ENCODE results near the gene DNASE1L1. TPM values are rescaled to one million over a fixed set of nuclear protein-coding genes. Genes with fewer than 3 reads are reported as not detected.

Gene DNASE1L1
- polyA plus RNA-seq, 3 donors: 26.2 to 64.5 (median 27.2) TPM

- Mint-ChIP-seq H3K9me3 (no peaks in the 10 kb centered on the region), H3K4me3 (no peak overlapping the region), H3K4me1 (peaks cover under 1% of the 10 kb centered on the region), H3K27ac (peak overlapping the region in 1 of 7 donors; percentile 37), H3K27me3 (ENCODE audit: low read depth in 3 of 3) (peaks cover 0 to 2% (median 0%) of the 10 kb centered on the region in 3 donors), H3K36me3 (peaks cover 55 to 88% of the 10 kb centered on the region in 2 donors)
- H3K4me3 ChIP-seq (replicated peaks in 1 of 3; ENCODE audit: low read depth in 2 of 3, low read length in 3 of 3): no peak overlapping the region
- no peak for DNase-seq
- peaks cover 54% of the 10 kb centered on the region for H3K79me2 ChIP-seq (ENCODE audit: insufficient read depth, low read length)
- H3K4me2 ChIP-seq (replicated peaks; ENCODE audit: extremely low read depth, low read length, poor library complexity, severe bottlenecking): no peak overlapping the region
- H3K9me3 ChIP-seq (replicated peaks in 1 of 2; ENCODE audit: control insufficient read depth in 1 of 2, insufficient read depth in 1 of 2, low read length in 2 of 2): no peaks in the 10 kb centered on the region
- peaks cover 10 to 18% of the 10 kb centered on the region in 2 donors for H3K4me1 ChIP-seq (ENCODE audit: control insufficient read depth in 1 of 2, insufficient read depth in 2 of 2, low read length in 2 of 2)
- TF ChIP-seq CTCF (IDR thresholded peaks at IDR 0.05): no peak
- no peak overlapping the region for H3K27ac ChIP-seq (ENCODE audit: low read depth in 1 of 2, low read length in 2 of 2)
- 80% methylated on average over 5 of the region's 30 CpGs for WGBS (ENCODE audit: insufficient coverage)
- no peak overlapping the region for H3K9ac ChIP-seq (ENCODE audit: insufficient read depth, low read length, poor library complexity, severe bottlenecking)
- no peak overlapping the region for H2AFZ ChIP-seq (ENCODE audit: insufficient read depth, low read depth, low read length, poor library complexity, severe bottlenecking)
- H3K27me3 ChIP-seq (ENCODE audit: control insufficient read depth in 2 of 2, insufficient read depth in 2 of 2, low read length in 2 of 2): no peaks in the 10 kb centered on the region
- H3K36me3 ChIP-seq (replicated peaks in 1 of 2; ENCODE audit: control insufficient read depth in 1 of 2, insufficient read depth in 2 of 2, low read length in 2 of 2): peaks cover 100% of the 10 kb centered on the region in 2 donors
- intact Hi-C loops (cut with micrococcal nuclease): no loop called here
- H4K20me1 ChIP-seq (ENCODE audit: insufficient read depth, low read length): peaks cover 100% of the 10 kb centered on the region
Measured at GRCh38 chrX:154355094-154355775, 53.8 kb downstream of the DNASE1L1 start.

GRCh38 chrX:154354516-154354915, 54.5 kb downstream of the DNASE1L1 start:
- no peak overlapping the region for H3K4me2 ChIP-seq (replicated peaks; ENCODE audit: extremely low read depth, low read length, poor library complexity, severe bottlenecking)
- TF ChIP-seq CTCF (IDR thresholded peaks at IDR 0.05): no peak
- WGBS (ENCODE audit: insufficient coverage): 90% methylated on average over 2 of the region's 13 CpGs
- no peak overlapping the region for H3K4me3 ChIP-seq (replicated peaks in 1 of 3; ENCODE audit: low read depth in 2 of 3, low read length in 3 of 3)
- no peak overlapping the region for H3K4me3 Mint-ChIP-seq
- H3K27me3 ChIP-seq (ENCODE audit: control insufficient read depth in 2 of 2, insufficient read depth in 2 of 2, low read length in 2 of 2): no peaks in the 10 kb centered on the region
- H3K27ac ChIP-seq (ENCODE audit: low read depth in 1 of 2, low read length in 2 of 2): peak overlapping the region in 1 of 2 donors; percentile 16
- no peak for DNase-seq
- peaks cover 11 to 25% of the 10 kb centered on the region in 2 donors for H3K4me1 ChIP-seq (ENCODE audit: control insufficient read depth in 1 of 2, insufficient read depth in 2 of 2, low read length in 2 of 2)
- peaks cover 0 to 2% (median 0%) of the 10 kb centered on the region in 3 donors for H3K27me3 Mint-ChIP-seq (ENCODE audit: low read depth in 3 of 3)
- intact Hi-C loops (cut with micrococcal nuclease): no loop called here
- H3K36me3 ChIP-seq (replicated peaks in 1 of 2; ENCODE audit: control insufficient read depth in 1 of 2, insufficient read depth in 2 of 2, low read length in 2 of 2): peaks cover 100% of the 10 kb centered on the region in 2 donors
- H3K4me1 Mint-ChIP-seq: peaks cover 4% of the 10 kb centered on the region
- no peaks in the 10 kb centered on the region for H3K9me3 Mint-ChIP-seq
- no peaks in the 10 kb centered on the region for H3K9me3 ChIP-seq (replicated peaks in 1 of 2; ENCODE audit: control insufficient read depth in 1 of 2, insufficient read depth in 1 of 2, low read length in 2 of 2)
- peak overlapping the region in 3 of 7 donors; percentile 11 to 40 (median 20) for H3K27ac Mint-ChIP-seq
- peaks cover 57 to 88% of the 10 kb centered on the region in 2 donors for H3K36me3 Mint-ChIP-seq
- peaks cover 47% of the 10 kb centered on the region for H3K79me2 ChIP-seq (ENCODE audit: insufficient read depth, low read length)
- peaks cover 100% of the 10 kb centered on the region for H4K20me1 ChIP-seq (ENCODE audit: insufficient read depth, low read length)
- no peak overlapping the region for H2AFZ ChIP-seq (ENCODE audit: insufficient read depth, low read depth, low read length, poor library complexity, severe bottlenecking)
- H3K9ac ChIP-seq (ENCODE audit: insufficient read depth, low read length, poor library complexity, severe bottlenecking): no peak overlapping the region
